ENCODE results near the gene SLC22A23.

The SLC22A23 gene

GRCh38 chr6:3301506-3301905 is 155.3 kb downstream of the SLC22A23 start:
- Histone ChIP-seq H3K4me1 (ENCODE audit: control insufficient read depth in 1 of 2, insufficient read depth in 1 of 2, low read depth in 1 of 2, low read length in 1 of 2) (no peaks in the 10 kb centered on the region), H3K4me3 (ENCODE audit: low read depth in 1 of 2, low read length in 1 of 2) (no peak overlapping the region)
- TF ChIP-seq, protein P1, sequence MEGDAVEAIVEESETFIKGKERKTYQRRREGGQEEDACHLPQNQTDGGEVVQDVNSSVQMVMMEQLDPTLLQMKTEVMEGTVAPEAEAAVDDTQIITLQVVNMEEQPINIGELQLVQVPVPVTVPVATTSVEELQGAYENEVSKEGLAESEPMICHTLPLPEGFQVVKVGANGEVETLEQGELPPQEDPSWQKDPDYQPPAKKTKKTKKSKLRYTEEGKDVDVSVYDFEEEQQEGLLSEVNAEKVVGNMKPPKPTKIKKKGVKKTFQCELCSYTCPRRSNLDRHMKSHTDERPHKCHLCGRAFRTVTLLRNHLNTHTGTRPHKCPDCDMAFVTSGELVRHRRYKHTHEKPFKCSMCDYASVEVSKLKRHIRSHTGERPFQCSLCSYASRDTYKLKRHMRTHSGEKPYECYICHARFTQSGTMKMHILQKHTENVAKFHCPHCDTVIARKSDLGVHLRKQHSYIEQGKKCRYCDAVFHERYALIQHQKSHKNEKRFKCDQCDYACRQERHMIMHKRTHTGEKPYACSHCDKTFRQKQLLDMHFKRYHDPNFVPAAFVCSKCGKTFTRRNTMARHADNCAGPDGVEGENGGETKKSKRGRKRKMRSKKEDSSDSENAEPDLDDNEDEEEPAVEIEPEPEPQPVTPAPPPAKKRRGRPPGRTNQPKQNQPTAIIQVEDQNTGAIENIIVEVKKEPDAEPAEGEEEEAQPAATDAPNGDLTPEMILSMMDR (IDR thresholded peaks at IDR 0.05): no peak

GRCh38 chr6:3299221-3299620 is 157.6 kb downstream of the SLC22A23 start:
- H3K27me3 ChIP-seq: peaks cover 16% of the 10 kb centered on the region
- H3K27ac ChIP-seq: no peak overlapping the region
- TF ChIP-seq, protein P1 (IDR thresholded peaks at IDR 0.05): no peak
- H3K4me3 ChIP-seq (ENCODE audit: low read depth in 1 of 2, low read length in 1 of 2): no peak overlapping the region
- H3K9me3 ChIP-seq: no peaks in the 10 kb centered on the region
- H3K36me3 ChIP-seq: no peaks in the 10 kb centered on the region
- no peaks in the 10 kb centered on the region for H3K4me1 ChIP-seq (ENCODE audit: control insufficient read depth in 1 of 2, insufficient read depth in 1 of 2, low read depth in 1 of 2, low read length in 1 of 2)

More at GRCh38 chr6:3301506-3301905, 155.3 kb downstream of the SLC22A23 start:
- Histone ChIP-seq H3K27ac (no peak overlapping the region), H3K27me3 (peaks cover 16% of the 10 kb centered on the region), H3K36me3 (no peaks in the 10 kb centered on the region), H3K9me3 (no peaks in the 10 kb centered on the region)

- Histone ChIP-seq H3K4me3 (ENCODE audit: low read depth in 1 of 2, low read length in 1 of 2) (no peak overlapping the region), H3K27me3 (peaks cover 10% of the 10 kb centered on the region), H3K4me1 (ENCODE audit: control insufficient read depth in 1 of 2, insufficient read depth in 1 of 2, low read depth in 1 of 2, low read length in 1 of 2) (no peaks in the 10 kb centered on the region), H3K36me3 (no peaks in the 10 kb centered on the region), H3K27ac (no peak overlapping the region), H3K9me3 (no peaks in the 10 kb centered on the region)
- TF ChIP-seq, protein P1 (IDR thresholded peaks at IDR 0.05): no peak
Measured at GRCh38 chr6:3297909-3298308, 158.9 kb downstream of the SLC22A23 start.

DNA sequence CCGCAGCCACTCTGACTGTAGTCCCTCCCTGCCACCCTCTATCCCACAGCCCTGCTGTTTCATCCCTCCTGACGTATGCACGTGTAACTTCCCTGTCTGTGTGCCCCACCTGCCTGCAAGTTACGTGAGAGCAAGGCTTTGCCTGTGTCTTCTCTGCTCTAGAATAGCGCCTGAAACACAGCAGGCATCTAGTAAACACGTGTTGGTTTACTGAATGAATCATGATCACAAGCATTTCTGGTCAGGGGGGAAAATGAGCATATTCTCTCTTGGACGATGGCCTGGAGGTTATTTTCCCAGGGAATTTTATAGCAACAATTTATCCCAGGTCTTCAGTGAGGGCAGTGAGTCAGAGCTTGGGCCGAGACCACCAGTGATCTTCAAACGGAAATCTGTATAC is 159.8 kb downstream of the SLC22A23 start:
- Histone ChIP-seq H3K27ac (no peak overlapping the region), H3K9me3 (no peaks in the 10 kb centered on the region), H3K4me3 (ENCODE audit: low read depth in 1 of 2, low read length in 1 of 2) (no peak overlapping the region), H3K27me3 (peaks cover 7% of the 10 kb centered on the region), H3K4me1 (ENCODE audit: control insufficient read depth in 1 of 2, insufficient read depth in 1 of 2, low read depth in 1 of 2, low read length in 1 of 2) (no peaks in the 10 kb centered on the region), H3K36me3 (no peaks in the 10 kb centered on the region)
- TF ChIP-seq, protein P1 (IDR thresholded peaks at IDR 0.05): no peak

DNA sequence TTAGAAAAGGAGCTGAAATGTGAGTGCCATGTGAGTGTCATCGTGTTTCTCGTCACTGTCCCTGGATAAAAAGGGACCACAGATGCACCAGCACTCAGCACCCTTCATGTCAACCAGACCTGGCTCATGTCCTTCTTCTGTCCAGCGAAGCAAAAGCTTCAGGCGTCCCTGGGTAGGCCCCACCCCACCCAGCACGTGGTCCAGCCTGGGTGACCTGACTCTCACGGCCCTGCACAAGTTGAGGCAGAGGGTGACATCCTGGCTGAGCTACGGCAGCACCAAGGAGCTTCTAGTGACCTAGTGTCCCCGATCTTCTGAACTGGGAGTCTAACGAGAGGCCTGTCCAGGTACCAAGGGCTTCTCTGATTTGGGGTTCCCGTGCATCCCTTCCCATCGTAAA is 160.3 kb downstream of the SLC22A23 start:
- TF ChIP-seq, protein P1 (IDR thresholded peaks at IDR 0.05): no peak

DNA sequence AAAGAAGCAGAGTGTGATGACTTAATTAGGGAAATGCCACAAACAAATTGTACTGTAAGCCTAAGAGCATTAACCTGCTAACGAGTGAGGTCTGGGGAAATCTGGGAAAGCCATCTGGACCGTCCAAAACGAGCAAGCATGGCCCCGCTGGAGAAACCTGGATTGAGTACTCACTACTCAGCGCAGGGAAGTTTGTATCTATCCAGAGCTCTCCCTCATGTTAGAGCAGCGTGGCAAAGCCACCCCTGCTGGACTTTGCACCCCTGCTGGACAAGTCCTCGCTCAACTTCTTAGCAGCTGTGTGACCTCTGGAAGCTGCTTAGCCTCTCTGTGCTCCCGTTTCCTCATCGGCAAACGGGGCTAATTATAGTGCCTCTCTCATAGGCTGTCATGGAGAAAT is 160.8 kb downstream of the SLC22A23 start:
- TF ChIP-seq, protein P1 (IDR thresholded peaks at IDR 0.05): no peak
- Histone ChIP-seq H3K27ac (no peak overlapping the region), H3K4me3 (ENCODE audit: low read depth in 1 of 2, low read length in 1 of 2) (no peak overlapping the region), H3K36me3 (no peaks in the 10 kb centered on the region), H3K27me3 (no peaks in the 10 kb centered on the region), H3K4me1 (ENCODE audit: control insufficient read depth in 1 of 2, insufficient read depth in 1 of 2, low read depth in 1 of 2, low read length in 1 of 2) (no peaks in the 10 kb centered on the region), H3K9me3 (no peaks in the 10 kb centered on the region)

More for the DNA sequence above, 160.3 kb downstream of the SLC22A23 start:
- H3K9me3 ChIP-seq: no peaks in the 10 kb centered on the region
- H3K27me3 ChIP-seq: peaks cover 2% of the 10 kb centered on the region
- no peak overlapping the region for H3K4me3 ChIP-seq (ENCODE audit: low read depth in 1 of 2, low read length in 1 of 2)
- no peaks in the 10 kb centered on the region for H3K36me3 ChIP-seq
- no peaks in the 10 kb centered on the region for H3K4me1 ChIP-seq (ENCODE audit: control insufficient read depth in 1 of 2, insufficient read depth in 1 of 2, low read depth in 1 of 2, low read length in 1 of 2)
- no peak overlapping the region for H3K27ac ChIP-seq

All from neutrophil (primary cell).